ENCODE measurements around the gene UROD.

UROD gene

DNA sequence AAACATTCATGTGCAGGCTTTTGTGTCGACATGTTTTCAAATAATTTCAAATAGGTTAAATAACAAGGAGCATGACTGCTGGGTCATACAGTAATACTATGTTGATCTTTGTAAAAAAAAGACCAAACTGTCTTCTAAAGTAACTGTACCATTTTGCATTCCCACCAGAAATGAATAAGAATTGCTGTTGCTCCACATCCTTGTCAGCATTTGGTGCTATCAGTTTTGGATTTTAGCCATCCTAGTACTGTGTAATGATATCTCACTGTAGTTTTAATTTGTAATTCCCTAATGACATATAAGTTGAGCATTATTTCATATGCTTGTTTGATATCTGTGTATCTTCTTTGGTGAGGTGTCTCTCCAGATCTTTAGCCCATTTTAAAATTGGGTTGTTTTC is 11.6 kb downstream of the UROD start:
- DNase-seq (ENCODE audit: low read depth in 2 of 2) = no peak
- TF ChIP-seq, protein P1, sequence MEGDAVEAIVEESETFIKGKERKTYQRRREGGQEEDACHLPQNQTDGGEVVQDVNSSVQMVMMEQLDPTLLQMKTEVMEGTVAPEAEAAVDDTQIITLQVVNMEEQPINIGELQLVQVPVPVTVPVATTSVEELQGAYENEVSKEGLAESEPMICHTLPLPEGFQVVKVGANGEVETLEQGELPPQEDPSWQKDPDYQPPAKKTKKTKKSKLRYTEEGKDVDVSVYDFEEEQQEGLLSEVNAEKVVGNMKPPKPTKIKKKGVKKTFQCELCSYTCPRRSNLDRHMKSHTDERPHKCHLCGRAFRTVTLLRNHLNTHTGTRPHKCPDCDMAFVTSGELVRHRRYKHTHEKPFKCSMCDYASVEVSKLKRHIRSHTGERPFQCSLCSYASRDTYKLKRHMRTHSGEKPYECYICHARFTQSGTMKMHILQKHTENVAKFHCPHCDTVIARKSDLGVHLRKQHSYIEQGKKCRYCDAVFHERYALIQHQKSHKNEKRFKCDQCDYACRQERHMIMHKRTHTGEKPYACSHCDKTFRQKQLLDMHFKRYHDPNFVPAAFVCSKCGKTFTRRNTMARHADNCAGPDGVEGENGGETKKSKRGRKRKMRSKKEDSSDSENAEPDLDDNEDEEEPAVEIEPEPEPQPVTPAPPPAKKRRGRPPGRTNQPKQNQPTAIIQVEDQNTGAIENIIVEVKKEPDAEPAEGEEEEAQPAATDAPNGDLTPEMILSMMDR (IDR thresholded peaks at IDR 0.05; ENCODE audit: low read depth, low read length) = no peak
- H3K4me3 ChIP-seq (replicated peaks in 1 of 2; ENCODE audit: low read depth in 2 of 2, low read length in 2 of 2) = no peak overlapping the region

DNA sequence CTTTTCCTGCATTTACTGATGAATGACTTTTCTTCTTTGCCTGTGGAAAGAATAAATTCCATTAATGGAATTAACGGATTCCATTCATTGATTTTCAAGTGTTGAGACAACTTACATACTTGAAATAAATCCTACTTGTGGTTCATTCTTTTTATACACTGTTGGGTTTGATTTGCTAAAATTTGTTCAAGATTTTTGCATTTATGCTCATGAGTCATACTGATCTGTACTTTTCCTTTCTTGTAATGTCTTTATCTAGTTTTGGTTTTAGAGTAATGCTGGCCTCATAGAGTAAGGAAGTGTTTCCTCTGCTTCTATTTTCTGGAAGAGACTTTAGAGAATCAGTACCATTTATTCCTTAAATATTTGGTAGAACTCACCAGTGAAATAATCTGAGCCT is 14.4 kb downstream of the UROD start:
- TF ChIP-seq, protein P1 (IDR thresholded peaks at IDR 0.05; ENCODE audit: low read depth, low read length) = no peak
- no peak overlapping the region for H3K4me3 ChIP-seq (replicated peaks in 1 of 2; ENCODE audit: low read depth in 2 of 2, low read length in 2 of 2)
- peak; percentile 5 to 8 for DNase-seq (ENCODE audit: low read depth in 2 of 2)

DNA sequence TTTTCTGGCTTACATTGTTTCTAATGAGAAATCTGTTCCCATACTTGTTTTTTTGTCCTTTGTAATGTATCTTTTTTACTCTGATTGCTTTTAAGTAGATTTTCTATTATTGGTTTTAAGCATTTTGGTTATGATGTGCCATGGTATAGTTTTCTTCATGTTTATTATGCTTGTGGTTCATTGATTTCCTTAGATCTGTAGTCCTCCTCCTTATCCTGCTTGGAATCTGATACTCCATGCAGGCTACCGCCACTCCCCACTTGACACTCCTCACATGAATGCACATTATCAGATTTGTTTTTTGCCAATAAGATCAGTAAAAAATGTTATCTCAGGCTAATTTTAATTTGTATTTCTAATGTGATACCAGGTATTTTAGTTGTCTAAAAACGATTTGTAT is 20.8 kb downstream of the UROD start:
- no peak for DNase-seq (ENCODE audit: low read depth in 2 of 2)
- no peak overlapping the region for H3K4me3 ChIP-seq (replicated peaks in 1 of 2; ENCODE audit: low read depth in 2 of 2, low read length in 2 of 2)
- TF ChIP-seq, protein P1 (IDR thresholded peaks at IDR 0.05; ENCODE audit: low read depth, low read length) = no peak

DNA sequence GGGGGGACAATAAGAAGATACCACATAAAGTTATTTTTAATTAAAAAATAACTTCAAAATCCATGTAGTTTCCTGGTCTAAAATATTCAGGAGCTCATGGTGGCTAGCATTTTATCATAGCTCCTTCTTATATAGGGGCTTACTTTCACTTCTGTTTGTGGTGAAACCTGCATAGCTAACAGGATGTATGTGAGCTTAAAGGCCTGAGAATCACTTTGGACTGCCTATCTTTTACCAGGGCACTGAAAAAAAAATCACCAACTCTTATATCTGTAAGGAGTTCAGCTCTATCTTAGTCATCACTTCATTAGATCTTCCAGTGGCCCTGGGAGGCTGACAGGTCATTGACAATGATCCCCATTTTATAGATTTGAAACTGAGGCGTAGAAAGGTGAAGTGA is 21.3 kb downstream of the UROD start:
- DNase-seq (ENCODE audit: low read depth in 2 of 2) = no peak
- TF ChIP-seq, protein P1 (IDR thresholded peaks at IDR 0.05; ENCODE audit: low read depth, low read length) = no peak

DNA sequence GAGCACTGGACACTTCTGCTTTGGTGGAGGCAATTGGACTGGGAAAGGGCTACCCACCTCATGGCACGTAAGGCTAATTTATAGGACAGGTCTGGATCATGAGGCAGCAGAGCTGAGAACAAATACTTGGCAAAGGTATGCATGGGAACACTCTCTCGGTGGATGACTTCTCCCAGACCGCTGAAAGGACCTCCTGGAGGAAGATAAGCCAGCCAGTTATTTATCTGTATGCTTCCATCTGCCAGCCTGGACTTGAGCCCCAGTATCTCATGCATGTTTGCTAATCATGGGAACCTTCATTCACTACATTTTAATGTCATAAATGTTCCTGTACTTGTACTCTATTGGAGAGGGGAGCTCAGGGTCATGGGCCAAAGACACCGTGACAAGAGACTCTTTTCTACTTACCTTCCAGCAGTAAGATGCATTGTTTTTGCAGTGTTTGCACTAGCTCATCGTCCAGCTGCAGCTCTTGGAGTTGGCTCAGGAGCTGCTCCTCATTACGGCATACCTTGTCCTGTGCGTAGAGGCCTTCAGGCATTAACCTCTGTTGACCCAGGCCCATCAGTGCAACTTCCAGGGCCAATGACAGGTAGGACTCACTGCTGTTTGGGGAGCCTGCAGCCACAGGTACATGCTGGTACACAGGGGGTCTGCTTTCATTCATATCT is 23.7 kb downstream of the UROD start:
- no peak overlapping the region for H3K4me3 ChIP-seq (replicated peaks in 1 of 2; ENCODE audit: low read depth in 2 of 2, low read length in 2 of 2)
- TF ChIP-seq, protein P1 (IDR thresholded peaks at IDR 0.05; ENCODE audit: low read depth, low read length) = no peak
- no peak for DNase-seq (ENCODE audit: low read depth in 2 of 2)

More for the DNA sequence above, 21.3 kb downstream of the UROD start:
- no peak overlapping the region for H3K4me3 ChIP-seq (replicated peaks in 1 of 2; ENCODE audit: low read depth in 2 of 2, low read length in 2 of 2)

DNA sequence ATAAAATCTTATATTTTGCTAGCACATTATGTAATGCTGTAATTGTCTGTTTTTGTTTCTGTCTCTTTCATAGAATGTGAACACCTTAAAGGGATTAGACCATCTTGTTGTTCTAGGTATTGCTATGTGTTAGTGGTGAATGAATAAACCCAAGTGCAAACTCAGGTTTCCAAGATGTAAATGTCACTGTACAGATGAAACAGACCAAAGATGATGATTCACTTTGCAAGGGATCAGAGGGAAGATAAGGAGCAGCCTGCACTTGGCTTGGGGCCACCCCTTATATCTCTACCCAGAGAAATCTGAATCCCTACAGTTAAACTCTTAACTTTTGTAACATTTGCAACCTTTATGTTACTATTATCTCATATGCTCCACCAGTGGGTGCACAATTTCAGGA is 25.4 kb downstream of the UROD start:
- DNase-seq (ENCODE audit: low read depth in 2 of 2) = peak in 1 of 2 donors; percentile 5
- TF ChIP-seq, protein P1 (IDR thresholded peaks at IDR 0.05; ENCODE audit: low read depth, low read length) = no peak
- H3K4me3 ChIP-seq (replicated peaks in 1 of 2; ENCODE audit: low read depth in 2 of 2, low read length in 2 of 2) = no peak overlapping the region

DNA sequence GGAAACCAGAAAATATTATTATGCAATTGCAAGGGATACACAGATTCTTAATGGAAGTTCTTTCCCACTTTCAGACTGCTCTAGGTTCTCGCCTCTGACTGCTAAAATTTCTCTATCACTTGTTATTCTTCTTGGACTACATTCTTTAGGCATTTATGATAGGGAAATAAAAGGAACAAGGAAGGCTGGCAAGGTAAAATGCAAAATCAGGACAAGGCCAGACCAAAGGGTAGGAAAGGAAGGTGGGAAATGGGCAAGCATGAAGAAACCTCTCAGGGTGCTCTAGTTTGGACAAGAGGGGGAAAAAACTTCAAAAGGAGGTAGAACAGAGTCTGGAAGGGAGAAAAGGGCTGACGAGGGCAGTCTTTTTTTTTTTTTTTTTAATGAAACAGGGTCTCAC is 26.2 kb downstream of the UROD start:
- TF ChIP-seq, protein P1 (IDR thresholded peaks at IDR 0.05; ENCODE audit: low read depth, low read length) = no peak
- no peak for DNase-seq (ENCODE audit: low read depth in 2 of 2)
- no peak overlapping the region for H3K4me3 ChIP-seq (replicated peaks in 1 of 2; ENCODE audit: low read depth in 2 of 2, low read length in 2 of 2)
